Measurements from ENCODE around the gene FBXW4.

The FBXW4 gene

DNA sequence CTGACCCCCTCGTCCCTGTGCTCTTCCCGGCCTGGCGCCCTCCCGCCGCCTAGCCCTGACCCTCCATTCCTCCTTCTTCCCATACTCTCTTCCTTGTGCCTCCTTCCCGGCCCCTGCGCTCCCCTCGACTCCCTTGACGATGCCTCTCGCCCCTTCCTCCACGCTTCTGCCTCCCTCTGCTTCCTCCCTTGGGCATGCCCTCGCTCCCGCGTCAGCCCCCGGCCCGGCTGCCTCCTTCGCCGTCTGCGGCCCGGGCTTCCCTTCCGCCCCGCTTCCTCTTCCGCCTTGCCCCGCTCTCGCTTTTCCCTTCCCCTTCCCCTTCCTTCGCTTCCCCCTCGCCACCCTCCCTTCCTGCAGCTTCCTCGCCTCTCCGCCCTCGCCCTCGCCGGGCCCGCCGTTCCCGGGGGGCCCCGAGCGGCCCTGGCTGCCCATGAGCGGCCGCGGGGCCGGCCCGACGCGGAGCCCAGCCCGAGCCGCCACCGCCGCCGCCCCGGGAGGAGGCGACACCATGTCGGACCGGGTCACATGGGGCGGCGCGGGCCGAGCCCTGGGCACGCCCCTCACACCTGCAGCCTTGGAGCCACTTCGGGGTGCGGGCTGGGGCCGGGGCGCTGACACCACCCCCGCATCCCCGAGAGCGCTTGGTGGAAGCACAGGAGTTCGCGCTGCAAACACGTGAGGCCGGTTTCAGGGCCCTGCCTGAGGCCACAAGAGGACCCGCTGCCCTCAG lies at the start of gene FBXW4:
FBXW4 (minus strand) TSS at position 497 of the 730 bp plus-strand sequence; CDS start at position 432, 65 bp downstream.
- DNase-seq (ENCODE audit: low spot score), result peak; percentile 11

- DNase-seq (ENCODE audit: low spot score), result no peak
Observed at GRCh38 chr10:101744267-101744666, 49.3 kb upstream of the FBXW4 start.

DNA sequence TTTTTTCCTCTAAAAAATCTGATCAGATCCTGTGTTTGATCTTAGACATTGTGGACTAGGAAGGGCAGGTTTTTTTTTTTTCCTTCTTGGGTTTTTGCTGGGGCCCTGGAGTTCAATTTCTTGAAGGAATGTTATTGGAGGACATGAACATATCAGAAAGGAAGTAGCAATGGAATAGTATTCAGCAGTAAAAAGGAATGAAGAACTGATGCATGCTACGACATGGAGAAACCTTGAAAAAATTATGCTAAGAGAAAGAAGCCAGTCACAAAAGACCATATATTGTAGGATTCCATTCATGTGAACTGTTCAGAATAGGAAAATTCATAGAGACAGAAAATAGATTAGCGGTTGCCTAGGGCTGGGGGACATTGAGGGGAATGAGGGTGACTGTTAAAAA lies 47.0 kb upstream of the FBXW4 start:
- DNase-seq (ENCODE audit: low spot score), result no peak

DNA sequence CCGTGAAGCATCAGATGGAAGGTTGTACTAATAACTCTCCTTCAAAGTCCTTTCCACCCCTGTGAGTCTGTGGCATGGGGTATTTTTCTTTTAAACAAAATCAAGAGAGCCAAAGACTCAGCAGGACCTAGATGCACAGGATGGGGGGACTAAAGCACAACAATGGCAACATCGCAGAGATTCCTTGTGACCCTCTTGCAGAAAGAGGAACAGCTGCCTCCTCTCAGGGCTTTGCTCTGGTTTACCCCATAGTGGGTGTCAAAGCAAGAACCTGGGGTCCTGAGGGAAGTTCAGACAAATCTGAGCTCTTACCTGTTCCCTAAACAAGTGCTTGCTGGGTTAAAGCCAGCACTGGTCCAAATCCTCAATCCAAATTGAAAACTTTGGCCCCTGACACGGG lies 41.7 kb upstream of the FBXW4 start:
- no peak for DNase-seq (ENCODE audit: low spot score)

GRCh38 chr10:101732096-101732495 lies 37.1 kb upstream of the FBXW4 start:
- DNase-seq (ENCODE audit: low spot score), result no peak

DNA sequence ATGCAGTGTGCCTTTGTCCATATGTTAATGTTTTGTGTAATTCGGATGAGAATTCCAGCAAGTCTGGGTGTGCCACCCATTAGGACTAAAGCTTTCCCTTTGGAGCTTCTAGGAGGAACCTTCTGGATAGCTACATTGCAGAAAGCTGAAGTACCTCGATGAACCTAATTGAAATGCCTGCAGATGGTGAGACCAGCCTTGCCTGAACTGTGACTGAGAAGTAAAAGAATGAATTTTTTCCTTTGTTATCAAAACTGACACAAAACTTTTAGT lies 31.1 kb upstream of the FBXW4 start:
- no peak for DNase-seq (ENCODE audit: low spot score)

DNA sequence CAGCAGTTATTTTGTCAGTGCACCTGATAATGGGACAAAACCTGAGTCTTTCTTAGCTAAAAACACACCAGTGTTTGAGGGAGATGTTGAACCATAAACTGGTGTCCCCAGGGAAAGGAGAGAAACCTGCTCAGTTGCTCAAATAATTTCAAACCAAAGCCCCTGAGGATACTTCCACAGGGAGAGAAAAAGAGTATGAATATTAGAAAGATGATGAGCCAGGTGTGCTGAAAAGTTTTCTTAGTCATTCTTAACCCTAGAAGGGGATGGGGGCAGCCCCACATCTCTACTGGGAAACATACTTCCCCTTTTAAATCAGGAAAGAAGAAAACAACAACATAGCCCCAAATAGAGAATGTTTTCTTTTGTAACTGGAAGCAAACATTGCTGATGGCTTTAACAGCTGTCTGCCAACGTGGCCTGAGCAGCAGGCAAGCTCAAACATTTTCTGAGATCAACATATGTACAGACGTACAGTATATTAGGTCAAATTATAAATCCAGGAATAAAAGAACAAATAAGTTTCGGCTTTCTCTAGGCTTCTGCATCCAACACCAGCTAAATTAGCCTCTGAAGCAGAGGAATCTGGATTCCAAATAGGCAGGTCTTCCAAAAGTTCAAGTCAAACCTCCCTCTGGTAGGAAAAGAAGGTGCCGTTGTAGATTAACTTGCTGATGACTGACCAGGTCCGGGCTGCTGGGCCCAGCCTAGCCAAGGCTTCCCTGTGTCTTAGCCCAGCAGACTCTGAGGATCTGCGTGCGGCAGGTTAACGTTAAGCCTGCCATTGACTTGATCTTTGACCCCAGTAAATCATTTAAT lies 30.5 kb upstream of the FBXW4 start:
- no peak for DNase-seq (ENCODE audit: low spot score)

GRCh38 chr10:101724446-101724845 lies 29.5 kb upstream of the FBXW4 start:
- DNase-seq (ENCODE audit: low spot score), result no peak

DNA sequence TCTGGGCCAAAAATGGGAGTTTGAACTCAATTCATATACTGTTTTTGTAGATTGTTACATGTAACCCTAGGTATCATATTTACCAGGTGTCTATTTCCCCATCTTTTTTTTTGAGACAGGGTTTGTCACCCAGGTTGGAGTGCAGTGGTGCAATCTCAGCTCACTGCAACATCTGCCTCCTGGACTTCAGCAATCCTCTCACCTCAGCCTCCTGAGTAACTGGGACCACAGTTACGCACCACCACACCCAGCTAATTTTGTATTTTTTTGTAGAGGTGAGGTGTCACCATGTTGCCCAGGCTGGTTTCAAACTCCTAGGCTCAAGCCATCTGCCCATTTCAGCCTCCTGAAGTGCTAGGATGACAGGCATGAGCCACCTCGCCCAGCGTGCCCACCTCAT lies 28.2 kb upstream of the FBXW4 start:
- no peak for DNase-seq (ENCODE audit: low spot score)

- no peak for DNase-seq (ENCODE audit: low spot score)
Observed at GRCh38 chr10:101721806-101722205, 26.8 kb upstream of the FBXW4 start.

DNA sequence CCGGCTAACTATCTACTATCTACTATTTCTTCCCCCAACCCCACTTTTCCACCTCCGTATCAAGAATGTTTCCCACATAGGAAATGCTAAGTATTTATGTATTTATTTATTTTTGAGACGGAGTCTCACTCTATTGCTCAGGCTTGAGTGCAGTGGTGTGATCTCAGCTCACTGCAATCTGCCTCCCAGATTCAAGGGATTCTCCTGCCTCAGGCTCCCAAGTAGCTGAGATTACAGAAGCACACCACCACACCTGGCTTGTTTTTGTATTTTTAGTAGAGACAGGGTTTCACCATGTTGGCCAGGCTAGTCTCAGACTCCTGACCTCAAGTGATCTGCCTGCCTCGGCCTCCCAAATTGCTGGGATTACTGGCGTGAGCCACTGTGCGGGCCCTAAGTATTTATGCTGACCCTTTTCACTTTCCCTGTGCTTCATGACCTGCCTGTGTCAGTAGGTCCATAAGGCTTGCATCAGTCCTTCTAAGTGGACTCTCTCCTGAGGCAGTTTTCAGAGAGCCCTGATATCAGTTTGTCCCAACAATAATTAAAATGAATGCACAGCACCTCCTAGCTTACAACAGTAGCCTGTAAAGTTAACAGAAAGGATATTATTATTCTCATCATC lies 25.7 kb upstream of the FBXW4 start:
- DNase-seq (ENCODE audit: low spot score), result no peak

GRCh38 chr10:101718690-101719275 lies 23.8 kb upstream of the FBXW4 start:
- no peak for DNase-seq (ENCODE audit: low spot score)

- DNase-seq (ENCODE audit: low spot score), result no peak
Observed at GRCh38 chr10:101716891-101717659, 22.1 kb upstream of the FBXW4 start.

GRCh38 chr10:101712997-101713396 lies 18.0 kb upstream of the FBXW4 start:
- DNase-seq (ENCODE audit: low spot score), result no peak

- no peak for DNase-seq (ENCODE audit: low spot score)
Observed at GRCh38 chr10:101710793-101711192, 15.8 kb upstream of the FBXW4 start.

DNA sequence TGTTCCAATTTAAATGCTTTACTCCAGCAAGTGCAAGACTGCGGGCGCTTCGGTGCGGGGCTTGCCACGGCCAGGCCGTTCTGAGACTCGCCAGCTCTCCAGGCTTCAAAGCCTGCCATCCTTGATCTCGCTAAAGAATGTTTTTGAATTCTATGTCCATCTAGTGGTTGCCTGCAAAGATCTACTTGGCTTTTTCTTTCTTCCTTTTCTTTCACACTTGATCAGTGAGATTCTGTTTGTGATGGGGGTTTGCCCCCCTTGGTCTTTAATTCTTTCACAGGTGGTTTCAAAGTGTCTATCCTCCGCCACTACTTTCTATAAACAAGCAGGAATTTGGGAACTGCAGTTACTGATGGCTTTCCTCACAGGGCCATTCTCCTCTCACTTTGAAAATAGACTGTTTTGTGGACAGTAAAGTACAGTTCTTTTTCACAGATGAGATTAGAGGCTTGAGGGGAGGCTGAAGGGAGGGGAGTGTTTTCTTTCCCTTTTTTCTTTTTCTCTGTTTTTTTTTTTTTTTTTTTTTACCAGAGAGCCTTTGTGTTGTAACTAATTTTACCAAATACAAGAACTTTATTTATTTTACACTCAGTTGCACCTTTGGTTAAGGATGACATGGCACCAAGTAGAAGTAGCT lies 15.2 kb upstream of the FBXW4 start:
- DNase-seq (ENCODE audit: low spot score), result no peak

DNA sequence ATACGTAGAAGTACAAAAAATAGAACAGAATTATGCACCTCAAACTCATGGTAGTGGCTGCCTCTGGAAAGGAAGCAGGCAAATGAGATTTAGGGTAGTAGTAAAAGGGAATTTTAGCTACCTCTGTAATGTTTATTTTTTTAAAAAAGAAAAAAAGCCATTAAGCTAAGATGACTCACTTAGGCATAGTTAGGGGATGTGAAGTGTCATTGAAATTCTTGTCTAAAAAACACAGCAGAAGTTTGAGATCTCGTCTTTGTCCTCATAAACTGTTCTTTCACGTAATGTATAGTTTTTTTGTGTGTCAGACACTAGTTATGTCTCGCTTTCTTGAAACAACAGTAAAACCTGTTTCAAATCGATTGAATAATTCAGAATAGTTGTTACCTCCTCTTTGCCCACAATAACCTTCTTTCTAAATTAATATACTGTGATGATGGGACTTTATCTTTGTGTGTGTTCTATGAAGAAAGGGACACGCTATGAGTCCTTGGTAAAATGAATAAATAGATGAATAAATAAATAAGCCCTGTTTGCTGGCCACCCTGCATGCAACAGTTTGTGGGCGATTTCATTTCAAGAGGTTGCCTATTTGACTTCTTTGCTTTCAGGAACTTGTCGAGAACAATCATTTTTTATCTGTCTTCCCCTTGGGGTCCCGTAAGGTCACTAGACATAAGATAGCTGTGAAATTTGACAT lies 14.5 kb upstream of the FBXW4 start:
- DNase-seq (ENCODE audit: low spot score), result no peak

GRCh38 chr10:101708870-101709269 lies 13.9 kb upstream of the FBXW4 start:
- no peak for DNase-seq (ENCODE audit: low spot score)

DNA sequence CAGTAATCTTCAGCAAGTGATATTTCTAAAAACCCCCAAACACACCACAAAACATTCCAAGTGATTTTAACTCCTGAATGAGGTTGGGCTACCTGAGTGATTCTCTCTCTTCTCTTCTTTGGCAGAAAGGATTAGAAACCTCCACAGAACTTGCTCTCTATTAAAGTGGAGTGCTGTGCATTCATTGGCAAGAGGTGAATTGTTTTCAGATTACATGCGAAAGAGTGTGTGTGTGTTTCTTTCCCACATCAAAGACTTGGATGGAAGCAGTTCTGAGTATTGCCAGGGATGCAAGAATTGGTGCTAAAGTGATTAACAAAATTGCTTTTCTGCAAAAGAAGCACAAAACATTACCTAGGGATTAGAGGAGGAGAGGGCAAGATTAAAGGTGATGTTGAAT lies 13.1 kb upstream of the FBXW4 start:
- DNase-seq (ENCODE audit: low spot score), result no peak

DNA sequence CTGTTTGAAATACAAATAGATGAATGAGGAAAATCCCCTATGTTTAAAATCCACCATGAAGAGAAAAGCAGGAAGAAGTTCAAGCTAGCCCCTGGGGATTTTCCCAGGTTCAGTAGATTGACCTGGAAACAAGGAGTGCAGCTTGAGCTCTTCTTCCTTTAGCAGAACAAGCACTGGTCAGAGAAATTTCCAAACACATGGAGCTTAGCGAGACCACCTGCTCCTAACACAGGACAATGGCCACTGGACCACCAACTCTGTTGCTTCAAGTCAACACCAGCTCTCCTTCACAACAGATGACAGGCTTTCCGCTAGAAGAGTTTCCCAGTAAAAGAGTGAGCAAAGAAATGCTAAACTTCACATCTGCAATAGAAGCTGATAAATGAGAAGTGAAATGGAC lies 9.4 kb upstream of the FBXW4 start:
- no peak for DNase-seq (ENCODE audit: low spot score)

- DNase-seq (ENCODE audit: low spot score), result no peak
Observed at GRCh38 chr10:101696632-101697031, 1.7 kb upstream of the FBXW4 start.

Measured in pons (tissue), 1 donor.